Ramos (cell line): ENCODE results near the gene ELL2.

ENCODE experiments used
- in situ Hi-C: fragments of 300-500 bp; cut with MboI; formaldehyde crosslinking; loops from one replicate; pipeline ENCODE4 v1.14.3; 2022; ENCODE audit warnings: low sequenced_read_pairs; ENCODE audit not compliant: unreplicated experiment

The ELL2 gene

DNA sequence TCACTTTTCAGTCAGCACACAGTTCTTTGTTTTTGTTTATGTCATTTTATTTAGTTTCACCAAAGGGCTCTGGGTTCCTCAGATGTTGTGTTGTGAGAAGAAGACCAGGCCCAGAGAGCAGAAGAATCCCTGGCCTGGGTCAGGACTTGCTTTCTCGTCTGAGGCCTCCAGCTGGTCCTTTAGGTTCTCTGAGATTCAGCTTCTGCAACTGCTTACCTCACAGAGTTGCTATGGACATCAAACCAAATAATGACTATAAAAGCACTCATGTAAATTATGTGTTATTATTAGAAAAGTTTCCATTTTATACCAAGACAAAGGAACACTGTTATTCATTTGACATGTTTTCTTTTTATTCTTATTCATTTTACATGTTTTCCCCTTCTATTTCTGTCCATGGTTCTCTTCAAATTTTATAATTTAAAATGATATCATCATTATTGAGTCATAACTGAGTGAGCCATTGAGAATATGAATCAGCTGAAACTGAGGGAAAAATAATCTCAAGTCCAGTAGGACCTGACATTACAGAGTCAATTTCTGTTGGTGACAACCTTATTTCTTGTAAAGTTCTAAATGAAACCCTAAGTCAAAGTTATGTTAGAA lies 95.1 kb downstream of the ELL2 start:
- in situ Hi-C loops: no loop called here

GRCh38 chr5:95864944-95865504 lies 96.6 kb downstream of the ELL2 start:
- in situ Hi-C loops: no loop called here

- in situ Hi-C loops: no loop called here
Observed at GRCh38 chr5:95864456-95864855, 97.2 kb downstream of the ELL2 start.

GRCh38 chr5:95863383-95863757 lies 98.3 kb downstream of the ELL2 start:
- in situ Hi-C loops: no loop called here

- in situ Hi-C loops: no loop called here
Observed at GRCh38 chr5:95862671-95863382, 98.8 kb downstream of the ELL2 start.

DNA sequence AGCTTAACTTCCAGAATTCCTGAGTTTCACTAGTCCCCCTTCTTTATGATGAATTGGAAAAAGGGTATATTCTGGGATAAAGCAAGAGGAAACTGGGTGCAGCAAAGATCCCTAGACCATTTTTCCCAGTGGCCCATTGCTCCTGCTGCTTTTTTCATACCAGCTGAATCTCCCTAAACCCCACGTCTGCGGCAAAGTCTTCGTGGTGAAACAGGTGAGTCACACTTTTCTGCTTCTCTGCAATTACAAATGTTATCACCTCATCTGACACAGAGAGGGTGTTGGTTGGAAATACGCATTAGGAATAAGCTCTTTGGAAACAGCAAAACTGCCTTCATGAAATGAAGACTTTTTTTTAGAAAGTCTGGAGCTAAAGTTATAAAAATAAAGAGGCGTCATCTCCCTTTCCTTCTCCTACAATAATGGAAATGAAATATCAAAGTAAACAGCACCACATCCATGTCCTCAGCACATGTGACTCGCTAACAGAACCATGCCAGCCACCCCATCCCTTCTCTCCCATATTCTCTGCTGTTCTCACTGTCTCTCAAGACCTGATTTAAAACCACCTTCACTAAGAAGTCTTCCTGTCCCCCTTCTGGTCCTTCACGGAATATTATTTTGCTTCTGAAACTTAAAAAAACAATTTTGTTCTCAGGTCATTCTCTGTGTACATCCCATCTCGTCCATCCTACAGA lies 99.6 kb downstream of the ELL2 start:
- in situ Hi-C loops: no loop called here

- in situ Hi-C loops: no loop called here
Observed at GRCh38 chr5:95861221-95861863, 100.3 kb downstream of the ELL2 start.

- in situ Hi-C loops: loop anchor here (10.0 kb wide), 2 partner anchors 485 to 745 kb away; no protein-coding TSS in a partner anchor
Observed at GRCh38 chr5:95859661-95860060, 102.0 kb downstream of the ELL2 start.

DNA sequence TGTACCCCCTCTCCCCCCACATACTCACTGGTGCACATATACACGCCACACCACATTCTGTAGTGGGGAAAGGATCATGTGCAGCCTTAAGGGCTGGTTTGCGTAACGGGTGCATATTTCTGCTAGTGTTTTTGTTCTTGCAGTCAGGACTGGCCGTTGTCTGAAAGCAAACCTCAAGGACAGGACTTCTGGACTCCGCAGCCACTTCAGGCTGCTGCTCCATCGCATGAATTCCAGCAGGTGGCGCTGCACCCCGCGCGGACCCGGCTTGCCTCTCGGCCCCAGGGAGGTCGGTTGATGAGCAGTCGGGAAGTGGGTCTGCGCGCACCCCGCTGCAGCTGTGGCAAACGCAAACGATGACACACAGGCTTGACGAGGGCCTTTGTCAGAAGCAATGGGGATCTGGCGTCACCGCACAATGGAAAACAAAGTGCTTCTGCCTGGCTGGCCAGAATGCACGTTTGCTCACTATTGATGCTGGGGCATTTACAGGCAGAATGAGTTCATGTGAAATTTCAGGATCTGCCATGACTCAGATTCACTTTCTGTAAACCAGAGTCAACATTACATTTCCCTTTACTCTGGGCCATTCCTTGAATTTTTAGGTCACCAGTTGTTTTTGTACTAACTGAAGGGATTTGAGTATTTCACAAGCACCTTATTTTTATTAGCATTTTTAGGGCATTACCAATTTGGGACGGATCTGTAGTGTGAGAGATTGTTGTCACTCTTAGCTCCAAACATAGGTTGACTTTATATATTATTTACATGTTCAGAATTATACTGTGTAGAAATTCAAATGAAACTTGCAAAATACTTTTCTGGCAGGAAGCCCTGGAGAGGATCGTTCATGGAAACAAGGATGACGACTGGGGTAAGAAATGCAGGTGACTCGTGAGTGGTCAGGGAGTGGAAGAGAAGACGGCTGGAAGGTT lies 102.7 kb downstream of the ELL2 start:
- in situ Hi-C loops: loop anchor here (10.0 kb wide), 2 partner anchors 486 to 746 kb away; no protein-coding TSS in a partner anchor

DNA sequence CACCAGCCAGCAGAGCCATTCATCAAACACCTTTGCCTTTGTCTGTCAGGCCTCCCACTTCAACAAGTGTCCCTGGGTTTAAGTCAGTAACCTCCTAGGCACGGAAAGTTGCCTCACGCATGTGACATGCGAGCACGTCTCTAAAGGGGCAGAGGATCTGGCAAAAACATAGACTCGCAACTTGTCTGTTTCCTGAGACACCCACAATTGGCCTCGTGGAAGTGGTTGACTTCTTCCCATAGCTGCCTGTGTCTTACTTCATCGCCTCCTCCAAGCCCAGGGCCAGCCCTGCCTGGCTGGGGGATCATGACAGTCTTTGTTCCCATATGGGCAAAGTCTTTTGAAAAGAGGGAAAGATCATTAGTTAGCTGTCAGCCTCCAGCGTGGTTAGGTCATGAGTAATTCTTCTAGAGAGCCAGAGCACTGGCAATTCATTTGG lies 103.6 kb downstream of the ELL2 start:
- in situ Hi-C loops: loop anchor here (10.0 kb wide), 2 partner anchors 487 to 747 kb away; no protein-coding TSS in a partner anchor

- in situ Hi-C loops: loop anchor here (10.0 kb wide), 2 partner anchors 487 to 747 kb away; no protein-coding TSS in a partner anchor
Observed at GRCh38 chr5:95857185-95857945, 104.3 kb downstream of the ELL2 start.

DNA sequence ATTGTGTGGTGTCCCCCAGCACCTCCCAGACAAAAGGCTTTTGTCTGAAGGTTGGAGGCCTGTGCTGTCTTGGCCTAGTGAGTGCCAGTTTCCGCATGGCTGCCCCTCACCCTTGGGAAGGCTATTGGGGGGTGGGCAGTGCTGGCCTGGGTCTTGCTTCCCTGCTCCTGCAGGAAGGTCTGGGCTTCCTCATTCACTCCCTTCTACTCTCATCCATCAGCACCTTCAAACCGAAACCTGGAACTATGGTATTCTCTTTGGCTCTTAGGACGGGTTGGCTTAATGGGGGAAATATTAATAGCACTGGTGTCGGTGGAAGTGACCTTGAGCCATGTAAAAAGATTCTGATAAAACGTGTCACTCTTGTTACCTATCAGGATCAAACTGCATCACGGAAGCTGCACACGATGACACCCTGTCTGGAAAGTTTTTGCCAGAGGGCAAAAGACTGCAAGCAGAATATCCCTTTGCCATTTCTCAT lies 105.1 kb downstream of the ELL2 start:
- in situ Hi-C loops: loop anchor here (10.0 kb wide), 2 partner anchors 488 to 748 kb away; no protein-coding TSS in a partner anchor

GRCh38 chr5:95853490-95853889 lies 108.2 kb downstream of the ELL2 start:
- in situ Hi-C loops: loop anchor here (10.0 kb wide), 2 partner anchors 491 to 751 kb away; no protein-coding TSS in a partner anchor

GRCh38 chr5:95852567-95852966 lies 109.1 kb downstream of the ELL2 start:
- in situ Hi-C loops: loop anchor here (10.0 kb wide), 2 partner anchors 492 to 752 kb away; no protein-coding TSS in a partner anchor

- in situ Hi-C loops: loop anchor here (10.0 kb wide), 2 partner anchors 494 to 754 kb away; no protein-coding TSS in a partner anchor
Observed at GRCh38 chr5:95851141-95851540, 110.5 kb downstream of the ELL2 start.

GRCh38 chr5:95850391-95850894 lies 111.2 kb downstream of the ELL2 start:
- in situ Hi-C loops: loop anchor here (10.0 kb wide), 2 partner anchors 494 to 754 kb away; no protein-coding TSS in a partner anchor

DNA sequence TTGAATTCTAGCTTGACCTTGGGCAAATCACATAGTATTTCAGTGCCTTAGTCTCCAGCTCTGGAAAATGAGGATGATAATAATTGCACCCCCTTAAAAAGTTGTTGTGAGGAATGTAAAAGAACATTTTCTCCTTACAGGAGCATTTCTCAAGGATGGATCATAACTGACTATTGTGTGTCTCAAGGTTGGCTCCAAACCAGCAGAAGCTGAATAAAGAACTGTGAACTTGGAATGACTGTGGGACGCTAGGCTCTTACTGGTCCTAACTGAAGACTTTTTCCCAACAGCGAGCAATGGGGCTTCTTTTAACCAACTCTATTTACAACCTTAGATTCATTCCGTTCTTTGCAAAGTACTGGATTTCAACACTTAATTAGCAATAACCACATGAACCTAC lies 113.0 kb downstream of the ELL2 start:
- in situ Hi-C loops: loop anchor here (5.0 kb wide), 2 partner anchors 71 to 201 kb away; partner anchors contain the start of gene RFESD

GRCh38 chr5:95847261-95847592 lies 114.4 kb downstream of the ELL2 start:
- in situ Hi-C loops: loop anchor here (5.0 kb wide), 2 partner anchors 70 to 200 kb away; partner anchors contain the start of gene RFESD
